Astrocyte (in vitro differentiated cells and primary cell): ENCODE data around the gene NWD2.

Experiments used
- CTCF ChIP-seq: IDR thresholded peaks from 2 replicates; pipeline ENCODE4 v1.5.1; 2011; ENCODE audit warnings: low read depth, mild to moderate bottlenecking, inconsistent platforms, low read length, moderate library complexity; ENCODE audit not compliant: insufficient read depth
- EZH2 ChIP-seq: IDR thresholded peaks from 2 replicates; pipeline ENCODE4 v1.6.1; 2012; ENCODE audit warnings: mild to moderate bottlenecking, low read length, inconsistent platforms; ENCODE audit not compliant: insufficient read depth

GRCh38 chr4:37475087-37475486 is 230.5 kb downstream of the NWD2 start:
- no peak for TF ChIP-seq EZH2
- TF ChIP-seq CTCF, result no peak
